ENCODE data around the gene SNUPN.

SNUPN gene

DNA sequence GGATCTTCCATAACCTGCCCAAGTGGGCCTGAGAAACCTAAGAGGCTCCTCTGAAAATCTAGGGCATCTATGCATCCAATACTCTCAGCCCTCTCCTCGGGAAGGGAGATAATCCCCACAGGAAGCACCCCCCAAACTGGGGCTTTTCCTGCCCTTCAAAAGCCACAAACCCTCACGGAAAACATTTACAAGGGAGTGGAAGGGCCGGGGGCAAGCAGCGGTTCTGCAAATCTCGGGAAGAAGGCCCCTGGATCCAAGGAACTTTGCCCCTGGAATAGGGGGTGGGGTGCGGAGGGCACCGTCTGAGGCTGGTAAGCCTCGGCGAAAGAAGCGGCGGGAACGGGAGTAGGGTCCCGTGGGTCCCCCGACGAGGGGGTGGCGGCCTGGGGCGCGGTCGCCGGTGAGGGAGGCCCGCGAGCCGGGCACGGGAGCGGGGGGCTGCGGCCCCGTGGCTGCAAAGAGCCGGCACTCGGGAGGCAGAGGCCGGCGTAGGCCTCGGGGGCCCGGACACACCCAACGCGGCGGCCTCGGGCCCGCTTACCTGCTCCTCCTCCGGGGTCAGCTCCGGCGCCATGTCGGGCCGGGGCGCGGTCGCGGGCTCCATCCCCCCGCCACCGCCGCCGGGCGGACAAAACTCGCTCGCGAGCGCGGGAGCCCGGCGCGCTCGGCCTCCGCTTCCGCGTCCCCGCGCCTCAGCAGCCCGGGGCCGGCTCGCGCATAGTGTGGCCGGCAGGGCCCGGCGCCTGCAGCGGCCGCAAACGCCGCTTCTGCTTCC lies 47.2 kb downstream of the SNUPN start:
- DNase-seq (ENCODE audit: low read depth) = no peak
- peak overlapping the region; percentile 62 for H3K4me3 ChIP-seq (ENCODE audit: low read depth, low read length)
- TF ChIP-seq, protein P1, sequence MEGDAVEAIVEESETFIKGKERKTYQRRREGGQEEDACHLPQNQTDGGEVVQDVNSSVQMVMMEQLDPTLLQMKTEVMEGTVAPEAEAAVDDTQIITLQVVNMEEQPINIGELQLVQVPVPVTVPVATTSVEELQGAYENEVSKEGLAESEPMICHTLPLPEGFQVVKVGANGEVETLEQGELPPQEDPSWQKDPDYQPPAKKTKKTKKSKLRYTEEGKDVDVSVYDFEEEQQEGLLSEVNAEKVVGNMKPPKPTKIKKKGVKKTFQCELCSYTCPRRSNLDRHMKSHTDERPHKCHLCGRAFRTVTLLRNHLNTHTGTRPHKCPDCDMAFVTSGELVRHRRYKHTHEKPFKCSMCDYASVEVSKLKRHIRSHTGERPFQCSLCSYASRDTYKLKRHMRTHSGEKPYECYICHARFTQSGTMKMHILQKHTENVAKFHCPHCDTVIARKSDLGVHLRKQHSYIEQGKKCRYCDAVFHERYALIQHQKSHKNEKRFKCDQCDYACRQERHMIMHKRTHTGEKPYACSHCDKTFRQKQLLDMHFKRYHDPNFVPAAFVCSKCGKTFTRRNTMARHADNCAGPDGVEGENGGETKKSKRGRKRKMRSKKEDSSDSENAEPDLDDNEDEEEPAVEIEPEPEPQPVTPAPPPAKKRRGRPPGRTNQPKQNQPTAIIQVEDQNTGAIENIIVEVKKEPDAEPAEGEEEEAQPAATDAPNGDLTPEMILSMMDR (IDR thresholded peaks at IDR 0.05; ENCODE audit: control insufficient read depth, extremely low read depth, insufficient read depth) = no peak

DNA sequence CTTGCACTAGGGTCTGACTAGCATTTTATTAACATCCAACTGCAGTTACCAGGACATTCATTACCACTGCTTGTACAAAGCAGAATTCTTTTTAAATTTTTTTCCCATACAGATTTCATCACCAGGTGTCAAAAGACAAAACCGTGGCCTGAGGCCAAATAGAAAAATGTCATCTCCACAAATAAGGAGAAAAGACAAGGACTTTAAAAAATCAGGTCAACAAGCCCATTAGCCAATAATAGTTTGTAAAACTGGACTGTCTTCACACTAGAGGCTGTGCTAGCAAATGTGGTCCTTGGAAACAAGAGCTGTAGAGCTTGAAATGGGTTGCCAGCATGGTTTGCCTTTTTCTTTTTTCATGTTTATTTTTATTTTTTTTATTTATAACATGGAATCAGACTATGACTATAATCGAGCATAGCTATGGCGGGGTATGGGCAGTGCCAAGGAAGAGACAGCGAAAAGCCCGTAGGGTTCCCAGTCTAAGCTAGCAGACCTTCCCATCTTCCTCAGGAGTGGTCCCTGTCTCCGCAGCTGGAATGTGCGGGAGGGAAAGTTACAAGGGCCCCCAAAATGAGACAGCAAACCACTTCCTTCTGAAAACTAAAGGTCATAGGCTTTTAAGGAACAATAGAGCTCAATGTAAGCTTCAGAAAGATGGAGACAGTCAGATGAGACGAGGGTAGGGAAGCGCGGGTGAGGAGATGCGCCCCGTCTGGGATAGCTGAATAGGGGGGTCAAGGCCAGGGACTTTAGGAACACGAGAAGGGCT lies 47.9 kb downstream of the SNUPN start:
- peak overlapping the region; percentile 62 for H3K4me3 ChIP-seq (ENCODE audit: low read depth, low read length)
- TF ChIP-seq, protein P1 (IDR thresholded peaks at IDR 0.05; ENCODE audit: control insufficient read depth, extremely low read depth, insufficient read depth) = no peak
- no peak for DNase-seq (ENCODE audit: low read depth)

DNA sequence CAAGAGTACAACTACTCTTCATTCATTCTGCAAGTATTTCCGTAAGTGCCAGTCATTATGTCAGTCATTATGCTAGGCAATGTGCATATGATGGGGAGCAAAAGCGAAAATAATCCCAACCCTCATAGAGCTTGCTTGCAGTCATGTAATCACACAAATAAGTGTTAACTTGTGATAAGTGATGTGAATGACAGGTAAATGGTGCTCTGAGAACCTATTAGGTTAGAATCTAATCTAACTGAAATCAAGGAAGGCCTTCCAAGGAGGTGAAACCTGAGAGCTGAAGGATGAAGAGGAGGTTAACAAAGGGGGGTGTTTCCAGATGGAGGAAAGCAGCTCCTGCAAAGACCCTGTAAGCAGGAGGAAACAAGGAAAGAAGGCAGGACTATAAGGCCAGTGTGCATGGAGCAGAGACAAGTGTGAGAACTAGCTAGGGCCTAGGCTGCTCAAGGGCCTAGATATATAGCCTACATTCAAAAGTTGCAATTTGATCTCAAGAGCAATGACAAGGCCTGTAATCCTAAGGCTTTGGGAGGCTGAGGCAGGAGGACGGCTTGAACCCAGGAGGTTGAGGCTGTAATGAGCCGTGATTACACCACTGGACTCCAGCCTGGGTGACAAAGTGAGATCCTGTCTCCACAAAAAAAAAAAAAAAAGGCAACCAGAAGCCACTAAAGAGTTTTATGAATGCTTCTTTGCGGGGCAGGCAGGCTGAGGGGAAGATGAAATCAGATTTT lies 51.7 kb downstream of the SNUPN start:
- TF ChIP-seq, protein P1 (IDR thresholded peaks at IDR 0.05; ENCODE audit: control insufficient read depth, extremely low read depth, insufficient read depth) = no peak
- no peak for DNase-seq (ENCODE audit: low read depth)
- no peak overlapping the region for H3K4me3 ChIP-seq (ENCODE audit: low read depth, low read length)

DNA sequence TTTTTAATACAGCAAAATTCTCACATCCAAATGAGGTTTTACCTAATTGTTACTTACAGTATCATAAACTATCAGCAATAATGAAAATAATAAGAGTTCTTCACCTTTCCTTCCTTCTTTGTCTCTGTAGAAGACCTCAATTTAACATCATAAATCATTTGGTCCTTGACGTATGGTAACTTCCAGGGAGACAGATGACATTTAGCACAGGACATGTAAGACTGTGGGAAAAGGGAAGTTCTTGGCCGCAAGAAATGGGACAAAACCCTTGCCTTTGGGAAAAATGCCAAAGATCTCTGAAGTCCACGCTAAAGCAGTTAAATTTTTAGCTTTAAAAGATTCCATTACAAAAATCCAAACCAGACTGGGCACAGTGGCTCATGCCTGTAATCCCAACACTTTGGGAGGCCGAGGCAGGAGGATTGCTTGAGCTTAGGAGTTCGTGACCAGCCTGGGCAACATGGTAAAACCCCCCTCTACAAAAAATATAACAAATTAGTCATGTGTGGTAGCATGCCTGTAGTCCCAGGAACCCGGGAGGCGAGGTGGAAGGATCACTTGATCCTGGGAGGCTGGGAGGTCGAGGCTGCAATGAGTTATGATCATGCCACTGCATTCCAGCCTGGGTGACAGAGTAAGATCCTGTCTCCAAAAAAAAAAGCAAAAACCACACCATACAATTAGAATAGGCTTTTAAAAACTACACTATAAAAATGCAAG lies 55.2 kb downstream of the SNUPN start:
- H3K4me3 ChIP-seq (ENCODE audit: low read depth, low read length) = no peak overlapping the region
- DNase-seq (ENCODE audit: low read depth) = no peak
- TF ChIP-seq, protein P1 (IDR thresholded peaks at IDR 0.05; ENCODE audit: control insufficient read depth, extremely low read depth, insufficient read depth) = no peak

DNA sequence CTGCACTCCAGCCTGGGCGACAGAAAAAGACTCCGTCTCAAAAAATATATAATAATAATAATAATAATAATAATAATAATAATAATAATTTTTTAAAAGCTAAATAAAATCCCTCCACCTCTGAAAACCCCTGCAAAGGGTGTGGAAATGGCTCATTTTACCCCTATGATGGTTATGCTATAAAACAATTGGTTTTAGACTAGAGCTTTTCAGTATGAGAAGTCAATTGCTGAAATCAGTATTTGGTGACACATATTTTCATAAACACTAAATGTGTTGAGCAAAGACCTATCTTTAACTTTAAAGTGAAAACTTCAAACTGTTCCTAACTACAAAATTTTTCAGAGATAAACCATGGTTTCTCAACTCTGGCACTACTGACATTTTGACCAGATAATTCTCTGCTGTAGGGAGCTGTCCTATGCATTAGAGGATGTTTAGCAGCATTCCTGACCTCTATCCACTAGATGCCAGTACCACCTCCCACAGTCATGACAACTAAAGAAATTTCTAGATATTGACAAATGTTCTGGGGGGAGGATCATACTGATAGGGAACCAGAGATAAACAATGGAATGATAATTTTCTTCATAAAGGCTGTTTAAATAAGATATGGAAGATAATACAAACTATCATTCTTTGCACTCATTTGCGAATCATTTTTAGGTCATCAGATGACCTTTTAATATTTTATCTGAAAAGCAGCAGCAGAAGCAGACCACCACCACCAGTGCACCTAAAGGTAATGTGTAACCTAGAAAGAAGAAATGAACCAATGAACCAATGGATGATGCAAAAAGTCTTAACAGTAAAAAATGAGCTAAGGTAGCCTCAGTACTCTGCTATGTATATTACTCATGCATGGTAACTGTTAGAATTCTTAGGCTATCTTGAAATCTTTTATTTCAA lies 60.2 kb downstream of the SNUPN start:
- DNase-seq (ENCODE audit: low read depth) = no peak
- TF ChIP-seq, protein P1 (IDR thresholded peaks at IDR 0.05; ENCODE audit: control insufficient read depth, extremely low read depth, insufficient read depth) = no peak
- H3K4me3 ChIP-seq (ENCODE audit: low read depth, low read length) = no peak overlapping the region
